Measurements from ENCODE around the gene NFATC2IP.
"Not testable (repeated sequence)": the region's sequence is repeated elsewhere in the genome, so short reads cannot be mapped to it uniquely, and the experiment has no call there.

The NFATC2IP gene

DNA sequence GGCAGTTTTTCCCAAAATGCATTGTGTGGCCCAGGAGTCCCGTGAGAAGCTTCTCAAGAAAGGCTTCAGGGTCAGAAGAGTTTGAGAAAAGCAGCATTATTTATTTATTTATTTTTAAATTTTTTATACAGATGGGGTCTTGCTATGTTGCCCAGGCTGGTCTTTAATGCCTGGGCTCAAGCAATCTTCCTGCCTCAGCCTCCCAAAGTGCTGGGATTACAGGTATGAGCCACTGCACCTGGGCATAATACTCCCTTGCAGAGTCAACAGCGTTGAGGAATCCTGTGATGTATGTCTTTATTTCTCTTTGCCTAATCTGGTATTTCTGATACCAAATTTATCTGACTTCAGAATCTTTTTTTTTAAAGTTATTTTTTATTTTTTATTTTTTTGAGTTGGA, 49.3 kb downstream of the NFATC2IP start:
- no peak for DNase-seq

DNA sequence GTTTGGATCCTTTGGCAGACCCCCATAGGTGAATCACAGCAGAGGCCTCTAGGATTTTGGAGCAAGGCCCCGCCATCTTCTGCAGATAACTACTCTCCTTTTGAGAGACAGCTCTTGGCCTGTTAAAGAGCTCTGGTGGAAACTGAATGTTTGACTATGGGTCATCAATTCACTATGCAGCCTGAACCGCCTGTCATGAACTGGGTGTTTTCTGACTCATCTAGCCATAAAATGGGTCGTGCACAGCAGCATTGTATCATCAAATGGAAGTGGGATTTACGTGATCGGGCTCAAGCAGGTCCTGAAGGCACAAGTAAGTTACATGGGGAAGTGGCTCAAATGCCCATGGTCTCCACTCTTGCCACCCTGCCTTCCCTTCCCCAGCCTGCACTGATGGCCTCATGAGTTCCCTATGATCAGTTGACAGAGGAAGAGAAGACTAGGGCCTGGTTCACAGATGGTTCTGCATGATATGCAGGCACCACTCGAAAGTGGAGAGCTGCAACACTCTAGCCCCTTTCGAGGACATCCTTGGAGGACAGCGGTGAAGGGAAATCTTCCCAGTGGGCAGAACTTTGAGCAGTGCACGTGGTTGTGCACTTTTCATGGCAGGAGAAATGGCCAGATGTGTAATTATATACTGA, 53.9 kb downstream of the NFATC2IP start:
- DNase-seq: not testable (repeated sequence)

DNA sequence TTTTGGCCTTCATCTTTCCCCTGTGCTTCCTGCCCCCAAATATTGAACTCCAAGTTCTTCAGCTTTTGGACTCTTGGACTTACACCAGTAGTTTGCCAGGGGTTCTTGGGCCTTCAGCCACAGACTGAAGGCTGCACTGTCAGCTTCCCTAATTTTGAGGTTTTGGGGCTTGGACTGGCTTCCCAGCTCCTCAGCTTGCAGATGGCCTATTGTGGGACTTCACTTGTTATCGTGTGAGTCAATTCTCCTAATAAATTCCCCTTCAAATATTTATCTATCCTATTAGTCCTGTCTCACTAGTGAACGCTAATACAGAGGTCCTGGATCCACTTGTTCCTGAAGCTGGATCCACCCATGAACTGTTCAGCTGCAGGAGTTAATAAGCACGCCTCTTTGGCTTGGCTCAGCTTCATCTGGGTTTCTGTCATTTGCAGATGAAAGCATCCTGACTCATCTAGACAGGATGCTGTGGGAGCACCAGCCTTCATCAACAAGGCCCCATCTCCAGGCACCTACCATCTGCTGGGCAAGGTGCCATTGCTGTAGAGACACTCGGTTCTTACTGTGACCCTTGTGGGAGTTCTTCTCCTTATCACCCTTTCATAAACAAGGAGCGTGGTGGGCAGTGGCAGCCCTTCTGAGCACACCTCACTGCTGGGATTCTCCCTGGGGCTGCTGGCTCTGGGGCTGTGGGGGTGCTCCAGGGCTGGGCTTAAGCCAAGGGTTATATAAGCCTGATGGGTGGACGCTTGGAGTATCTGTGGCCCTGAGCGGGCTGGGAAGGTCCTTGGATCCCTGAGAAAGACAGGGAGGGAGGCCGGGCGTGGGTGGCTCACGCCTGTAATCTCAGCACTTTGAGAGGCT, 57.2 kb downstream of the NFATC2IP start:
- no peak for DNase-seq

DNA sequence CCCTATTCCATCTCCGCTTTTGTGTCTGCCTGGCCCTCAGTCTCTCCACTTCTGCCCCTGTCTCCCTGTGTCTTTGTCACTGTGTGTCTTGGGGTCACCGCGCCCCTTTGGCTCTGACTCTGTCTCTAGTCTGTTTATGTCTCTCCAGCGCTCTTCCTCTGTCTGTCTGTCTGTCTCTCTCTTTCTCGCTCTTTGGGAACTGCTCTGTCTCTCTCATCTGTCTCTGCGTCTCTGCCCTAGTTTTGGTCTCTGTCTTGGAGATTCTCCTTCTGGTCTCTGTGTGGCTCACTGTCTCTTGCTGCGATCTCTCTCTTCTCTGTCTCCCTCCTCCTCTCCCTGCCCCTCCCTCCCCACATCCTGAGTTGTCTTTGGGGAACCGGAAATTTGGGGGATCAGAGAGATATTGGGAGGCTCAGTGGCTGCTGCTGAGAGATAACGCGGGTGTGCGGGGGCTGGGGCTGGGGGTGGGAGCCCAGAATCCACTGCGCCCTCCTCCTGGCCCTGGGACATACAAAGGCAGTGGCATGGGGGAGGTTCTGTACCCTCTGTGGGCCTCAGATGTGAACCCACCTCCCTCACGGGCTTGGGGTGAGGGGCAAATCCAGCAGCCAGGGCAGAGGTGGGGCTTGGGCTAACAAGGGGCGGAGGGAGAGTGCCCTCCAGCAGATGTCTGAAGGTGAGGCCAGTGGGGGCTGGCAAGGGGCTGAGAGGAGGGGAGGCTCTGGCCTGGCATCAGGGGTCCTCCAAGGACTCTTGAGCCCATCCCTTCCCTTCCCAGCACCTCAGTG, 58.5 kb downstream of the NFATC2IP start:
- no peak for DNase-seq

DNA sequence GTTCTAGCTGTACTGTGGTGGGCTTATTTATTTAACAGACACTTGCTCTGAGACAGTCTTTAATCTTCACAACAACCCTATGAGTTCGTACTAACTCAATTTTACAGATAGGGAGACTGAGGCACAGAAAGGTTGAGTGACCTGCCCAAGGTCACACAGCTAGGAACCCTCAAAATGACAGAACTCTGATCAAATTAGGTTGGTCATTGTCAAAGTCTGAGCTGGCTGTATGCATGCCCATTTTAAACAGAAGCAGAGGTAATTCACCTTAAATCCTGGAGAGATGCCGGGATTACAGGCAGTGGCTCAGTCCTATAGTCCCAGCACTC, 59.1 kb downstream of the NFATC2IP start:
- no peak for DNase-seq

DNA sequence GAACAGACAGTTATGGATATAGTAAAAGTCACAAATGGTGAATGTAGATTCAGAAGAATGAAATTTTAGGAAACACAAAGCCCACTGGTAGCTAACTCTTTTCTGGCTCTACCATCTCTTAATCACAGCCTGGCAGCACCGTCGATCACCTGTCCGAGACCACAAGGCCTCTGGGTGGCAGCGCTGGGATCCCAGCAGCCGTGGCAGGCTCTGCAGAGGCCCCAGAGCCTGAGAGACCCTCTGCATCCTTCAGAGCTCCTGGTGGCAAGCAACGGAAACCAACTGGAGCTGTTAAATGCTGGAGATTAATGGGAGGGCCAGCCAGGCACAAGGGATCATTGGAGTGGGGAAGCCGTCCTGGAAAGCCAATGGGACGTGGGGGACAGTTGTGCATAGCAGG, 60.4 kb downstream of the NFATC2IP start:
- DNase-seq: no peak

DNA sequence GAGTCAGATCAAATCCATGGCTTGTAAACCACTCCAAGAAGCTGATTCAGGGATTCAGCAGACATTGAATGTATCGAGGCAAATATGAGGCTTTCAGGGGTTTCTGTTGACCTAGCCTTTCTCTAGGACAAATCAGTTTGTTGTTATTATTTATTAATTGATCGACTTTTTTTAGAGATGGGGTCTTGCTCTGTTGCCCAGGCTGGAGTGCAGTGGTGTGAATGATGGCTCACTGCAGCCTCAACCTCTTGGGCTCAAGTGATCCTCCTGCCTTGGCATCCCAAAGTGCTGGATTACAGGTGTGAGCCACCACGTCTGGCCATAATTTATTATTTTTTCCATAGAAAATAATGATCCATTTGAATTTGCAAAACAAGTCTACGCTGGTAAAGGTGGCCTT, 61.1 kb downstream of the NFATC2IP start:
- no peak for DNase-seq

DNA sequence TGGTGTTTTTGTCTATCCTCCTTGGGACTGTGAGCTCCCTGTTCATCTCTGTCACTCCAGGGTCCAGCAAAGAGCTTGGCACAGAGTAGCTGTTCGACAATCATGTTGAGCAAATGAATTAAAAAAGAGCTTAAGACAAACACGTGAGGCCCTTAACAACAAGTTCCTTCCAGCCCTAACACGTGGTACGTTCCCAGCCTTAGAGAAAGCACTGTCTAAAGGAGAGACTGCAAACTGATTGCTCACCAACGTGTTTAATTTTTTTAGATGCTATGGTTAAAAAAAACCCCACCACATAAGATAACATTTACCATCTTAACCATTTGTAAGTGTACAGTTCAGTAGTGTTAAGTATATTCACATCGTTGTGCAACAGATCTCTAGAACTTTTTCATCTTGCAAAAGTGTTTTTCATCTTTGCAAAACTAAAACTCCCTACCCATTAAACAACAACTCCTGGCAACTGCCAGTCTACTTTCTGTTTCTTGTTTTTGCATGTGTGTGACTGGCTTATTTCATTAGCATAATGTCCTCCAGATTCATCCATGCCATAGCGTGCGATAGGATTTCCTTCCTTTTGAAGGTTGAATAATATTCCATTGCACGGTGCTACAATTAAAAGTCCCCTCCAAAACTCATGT, 62.3 kb downstream of the NFATC2IP start:
- DNase-seq: no peak

DNA sequence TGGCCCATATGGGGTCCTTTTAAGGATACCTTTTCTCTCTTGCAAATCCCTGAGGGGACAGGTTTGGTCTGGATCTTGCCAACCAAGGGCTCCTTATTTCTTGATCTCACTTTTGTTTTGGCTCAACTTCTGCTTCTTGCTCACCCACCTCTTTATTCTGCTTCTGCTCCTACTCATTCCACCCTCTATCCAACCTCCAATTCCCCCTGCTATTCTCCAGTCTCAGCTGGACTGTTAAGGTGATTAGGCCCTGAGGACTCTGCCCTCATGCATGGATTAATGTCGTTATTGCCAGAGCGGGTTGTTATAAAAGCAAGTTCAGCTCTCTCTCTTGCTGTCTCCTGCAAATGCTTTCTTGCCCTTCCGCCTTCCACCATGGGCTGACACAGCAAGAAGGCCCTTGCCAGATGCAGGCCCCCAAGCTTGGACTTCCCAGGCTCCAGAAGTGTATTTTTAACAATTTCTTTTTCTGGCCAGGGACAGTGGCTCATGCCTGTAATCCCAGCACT, 63.9 kb downstream of the NFATC2IP start:
- no peak for DNase-seq

Data from DMS79 treated with DMSO at 0.1 percent for 48 hours (cell line).